AG09319 (cell line): Measurements from ENCODE around the gene RMDN3.

Experiments used
- DNase-seq: peaks from one replicate; pipeline ENCODE4 v3.0.0-alpha.2; 2010; ENCODE audit warnings: low read depth; ENCODE audit errors: extremely low read depth
- CTCF ChIP-seq: IDR thresholded peaks from 2 replicates; pipeline ENCODE4 v1.5.1; 2011; ENCODE audit warnings: low read depth, mild to moderate bottlenecking, inconsistent platforms, low read length, moderate library complexity

The RMDN3 gene

GRCh38 chr15:40793216-40793989 is 38.3 kb upstream of the RMDN3 start:
- peak; percentile 75 for DNase-seq
- TF ChIP-seq CTCF = no peak

GRCh38 chr15:40792394-40792793 is 37.3 kb upstream of the RMDN3 start:
- no peak for DNase-seq
- no peak for TF ChIP-seq CTCF

GRCh38 chr15:40790718-40791117 is 35.7 kb upstream of the RMDN3 start:
- no peak for TF ChIP-seq CTCF
- DNase-seq = no peak

- no peak for TF ChIP-seq CTCF
- no peak for DNase-seq
These were observed 34.9 kb upstream of the RMDN3 start for GRCh38 chr15:40789999-40790398.

- no peak for DNase-seq
- TF ChIP-seq CTCF = no peak
These were observed 34.1 kb upstream of the RMDN3 start for GRCh38 chr15:40789119-40789518.

- no peak for DNase-seq
- TF ChIP-seq CTCF = no peak
These were observed 32.9 kb upstream of the RMDN3 start for GRCh38 chr15:40787991-40788390.

GRCh38 chr15:40787344-40787841 is 32.3 kb upstream of the RMDN3 start:
- TF ChIP-seq CTCF = no peak
- DNase-seq = no peak
